T follicular helper cell (primary cell): ENCODE measurements around the gene DCHS1.

Source experiments
- DNase-seq: peaks from one replicate; pipeline ENCODE4 v3.0.0-alpha.2; 2020; ENCODE audit warnings: low read depth

The DCHS1 gene

DNA sequence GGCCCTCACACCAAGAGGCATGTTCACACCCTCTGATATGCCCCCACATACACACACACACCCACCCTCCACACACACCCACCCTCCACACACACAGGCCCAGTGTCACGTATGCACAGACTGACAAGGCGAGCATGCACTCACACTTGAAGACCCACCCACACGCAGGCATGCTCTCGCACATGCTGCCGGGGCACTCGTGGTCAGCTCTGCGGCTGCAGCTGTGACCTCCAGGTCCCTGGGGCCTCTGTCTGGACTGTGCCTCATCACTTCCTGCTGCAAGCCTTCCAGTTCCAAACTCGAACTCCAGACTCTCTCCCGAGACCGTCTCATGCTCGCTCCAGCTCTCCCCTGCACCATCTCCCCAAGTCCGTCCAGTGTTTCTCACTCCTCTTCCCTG, 9.5 kb downstream of the DCHS1 start:
- no peak for DNase-seq

DNA sequence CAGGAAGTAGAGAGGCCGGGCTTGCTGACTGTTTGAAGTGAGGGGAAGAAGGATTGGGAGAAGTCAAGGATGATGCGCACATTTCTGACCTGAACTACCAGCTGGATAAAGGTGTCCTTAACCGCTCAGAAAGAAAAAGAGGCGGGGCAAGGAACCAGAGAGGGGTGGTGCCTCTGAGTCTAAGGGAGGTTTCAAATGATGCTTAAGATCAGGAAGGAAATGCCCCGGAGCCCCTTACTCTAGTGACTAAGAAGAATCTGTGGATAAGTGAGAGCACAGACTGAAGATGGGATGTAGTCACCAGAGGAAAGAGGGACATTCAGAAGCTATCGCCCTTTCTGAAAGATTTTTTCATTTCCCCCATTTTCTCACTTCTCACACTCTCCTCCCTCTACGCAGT, 12.7 kb downstream of the DCHS1 start:
- DNase-seq, result no peak

DNA sequence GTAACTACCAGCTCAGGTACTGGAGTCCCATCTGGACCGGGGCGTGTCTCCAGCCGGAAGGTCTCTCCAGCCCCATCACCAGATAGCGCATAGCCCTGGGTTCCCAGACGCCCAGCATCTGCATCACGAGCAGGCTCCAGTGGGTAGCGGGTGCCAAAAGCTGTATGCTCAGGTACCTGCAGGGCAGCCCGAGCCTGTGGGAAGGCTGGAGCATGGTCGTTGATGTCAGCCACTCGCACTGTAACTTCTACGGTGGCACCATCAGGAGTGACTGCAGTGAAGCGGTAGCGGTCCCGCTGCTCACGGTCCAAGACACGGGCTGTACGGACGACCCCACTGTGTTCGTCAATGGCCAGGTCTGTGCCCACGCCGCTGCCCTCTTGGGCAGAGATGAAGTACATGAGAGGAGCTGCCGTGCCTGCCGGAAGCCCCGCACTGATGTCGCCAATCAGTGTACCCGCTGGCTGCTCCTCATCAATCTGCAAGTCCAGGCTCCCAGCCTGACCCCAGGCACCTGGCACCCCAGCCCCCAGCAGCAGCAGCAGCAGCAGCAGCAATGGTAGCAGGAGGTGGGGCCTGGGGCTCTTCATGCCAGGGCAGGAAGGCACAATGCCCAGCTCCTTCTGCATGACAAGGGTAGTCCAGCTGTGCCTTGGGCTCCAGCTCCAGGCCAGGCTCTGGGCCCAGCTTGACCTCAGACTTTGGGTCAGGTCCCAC, 14.5 kb downstream of the DCHS1 start:
- no peak for DNase-seq

DNA sequence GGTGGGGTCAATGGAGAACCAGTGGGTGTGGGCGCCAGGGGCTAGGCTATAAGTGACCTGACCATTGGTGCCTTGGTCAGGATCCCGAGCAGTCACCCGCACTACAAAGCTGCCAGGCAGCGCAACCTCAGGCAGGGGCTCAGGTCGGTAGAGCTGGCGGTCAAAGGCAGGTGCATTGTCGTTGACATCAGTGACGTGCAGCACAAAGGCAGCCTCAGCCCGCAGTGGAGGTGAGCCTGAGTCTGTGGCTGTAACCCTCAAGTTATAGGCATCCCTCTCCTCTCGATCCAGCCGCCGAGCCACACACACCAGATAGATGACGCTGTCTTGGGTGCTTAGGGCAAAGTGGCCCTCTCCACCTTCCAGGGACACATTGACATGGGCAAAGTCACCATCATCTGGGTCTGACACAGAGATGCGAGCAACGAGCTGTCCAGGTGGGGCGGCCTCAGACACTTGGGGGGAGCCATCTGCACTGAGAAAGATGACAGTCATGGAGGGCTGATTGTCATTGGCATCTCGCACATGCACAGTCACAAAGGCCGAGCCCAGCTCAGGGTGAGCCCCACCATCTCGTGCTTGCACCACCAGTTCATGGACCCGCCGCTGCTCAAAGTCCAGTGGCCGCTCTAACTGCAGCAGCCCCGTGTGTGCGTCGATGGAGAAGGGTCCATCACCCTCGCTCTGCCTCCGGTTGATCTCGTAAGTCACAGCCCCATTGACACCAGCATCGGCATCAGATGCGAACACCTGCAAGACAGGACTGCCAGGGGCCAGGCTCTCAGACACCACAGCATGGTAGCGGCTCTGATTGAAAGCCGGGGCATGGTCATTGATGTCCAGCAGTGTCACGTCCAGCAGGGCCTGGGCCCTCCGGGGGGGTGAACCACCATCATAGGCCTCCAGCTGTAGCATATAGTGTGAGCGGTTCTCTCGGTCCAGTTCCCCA, 15.3 kb downstream of the DCHS1 start:
- DNase-seq, result no peak

DNA sequence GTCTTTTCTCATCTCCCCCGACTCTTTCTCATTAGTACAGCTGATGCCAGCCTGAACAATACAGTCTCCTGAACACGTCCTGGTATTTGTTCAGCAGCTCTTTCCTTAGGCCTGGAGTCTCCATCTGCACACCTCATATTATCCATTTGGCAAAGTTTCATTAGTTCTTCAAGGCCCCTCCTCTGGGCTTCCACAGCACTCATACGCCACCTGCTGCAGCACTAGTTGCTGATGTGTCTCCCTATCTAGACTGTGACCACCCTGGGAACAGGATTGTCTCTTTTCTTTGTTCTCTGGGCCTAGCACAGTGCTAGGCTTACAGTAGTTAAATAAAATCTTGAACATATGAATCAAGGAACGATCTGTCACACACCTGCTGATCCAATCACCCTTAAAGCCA, 17.2 kb downstream of the DCHS1 start:
- DNase-seq, result no peak

DNA sequence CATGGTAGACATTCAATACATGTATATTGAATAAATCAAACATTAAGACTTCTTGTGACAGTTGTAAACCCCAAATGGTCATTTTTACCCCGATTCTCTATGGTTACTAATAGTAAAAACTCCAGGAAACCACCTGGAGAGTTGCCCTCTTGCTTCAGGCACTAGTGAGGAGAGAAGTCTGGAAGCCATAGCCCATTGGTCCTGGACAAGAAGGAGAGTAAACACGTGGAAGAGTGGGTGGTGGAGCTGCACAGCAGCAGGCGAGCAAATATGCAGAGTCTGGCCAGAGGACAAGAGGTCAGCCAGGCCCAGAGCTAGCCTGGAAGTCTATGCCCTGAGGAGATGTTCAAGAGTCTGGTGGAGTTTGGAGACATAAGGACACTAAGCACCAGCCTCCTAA, 17.7 kb downstream of the DCHS1 start:
- no peak for DNase-seq

DNA sequence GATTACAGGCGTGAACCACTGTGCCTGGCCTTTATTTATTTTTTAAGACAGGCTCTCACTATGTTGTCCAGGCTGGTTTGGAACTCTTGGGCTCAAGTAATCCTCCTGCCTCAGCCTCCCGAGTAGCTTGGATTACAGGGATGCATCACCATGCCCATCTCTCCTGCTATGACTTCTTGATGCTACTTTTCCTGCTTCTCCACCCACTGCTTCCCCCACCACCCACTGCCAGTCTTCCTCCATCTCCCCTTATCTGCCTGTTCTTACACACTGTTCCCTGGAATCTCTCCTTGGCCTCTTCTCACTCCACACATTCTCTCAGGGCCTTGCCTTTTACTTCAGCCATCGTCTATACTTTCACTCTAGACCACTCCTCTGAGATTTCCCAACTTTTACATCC, 19.1 kb downstream of the DCHS1 start:
- no peak for DNase-seq

DNA sequence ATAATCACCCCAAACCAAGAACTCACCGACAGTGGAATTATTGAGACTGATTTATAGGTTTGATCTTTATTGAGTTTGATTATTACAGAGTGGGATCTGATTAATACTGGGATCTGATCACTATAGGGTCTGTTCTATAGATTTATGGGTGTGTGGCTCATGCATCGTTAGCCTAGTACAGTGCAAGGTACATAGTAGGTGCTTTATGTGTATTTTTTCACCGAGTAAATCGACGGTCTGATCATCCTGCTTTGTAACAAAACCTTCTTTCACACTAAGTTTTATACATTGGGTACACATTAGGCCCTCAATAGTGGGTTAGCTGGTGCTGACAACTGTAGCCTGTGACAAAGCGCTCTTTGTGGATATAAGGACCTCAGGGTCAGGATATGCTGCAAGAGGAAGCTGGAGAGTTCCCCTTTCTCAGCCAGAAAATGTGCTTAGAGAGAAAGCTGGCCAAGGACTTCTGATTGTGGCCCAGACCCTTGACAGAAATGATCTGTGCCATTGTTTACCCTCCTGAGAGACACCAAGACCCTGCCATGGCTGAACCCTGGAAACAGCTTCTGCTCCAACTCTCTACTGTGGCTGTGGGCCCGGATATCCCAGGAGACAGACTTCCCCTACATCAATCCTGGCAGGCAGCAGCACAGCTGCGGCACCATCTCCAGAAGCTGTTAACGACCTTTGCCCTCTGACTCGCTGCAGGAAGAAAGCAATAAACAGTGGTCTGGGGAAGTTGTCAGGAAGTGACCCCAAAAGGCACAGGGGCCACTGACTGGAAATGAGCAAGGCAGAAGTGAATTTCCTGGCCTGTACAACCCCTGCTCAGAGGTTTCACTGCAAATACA, 20.3 kb downstream of the DCHS1 start:
- no peak for DNase-seq

DNA sequence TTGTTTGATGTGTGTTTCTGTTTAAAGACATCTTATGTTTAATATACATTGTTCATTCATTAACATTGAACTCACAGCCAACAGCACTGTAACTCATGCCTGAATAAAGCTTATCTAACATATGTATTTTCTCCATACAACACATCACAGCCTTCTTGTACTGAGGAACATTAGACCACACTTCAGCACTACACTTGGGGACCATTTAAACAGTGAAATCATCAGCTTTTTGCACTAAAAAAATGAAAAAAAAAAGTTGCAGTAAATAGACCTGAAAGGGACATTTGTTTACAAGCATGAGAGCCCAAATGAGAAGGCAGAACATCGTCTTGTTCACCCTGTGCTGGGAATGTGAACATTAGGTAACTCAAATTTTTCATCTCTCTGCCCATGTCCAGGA, 21.1 kb downstream of the DCHS1 start:
- DNase-seq, result no peak

DNA sequence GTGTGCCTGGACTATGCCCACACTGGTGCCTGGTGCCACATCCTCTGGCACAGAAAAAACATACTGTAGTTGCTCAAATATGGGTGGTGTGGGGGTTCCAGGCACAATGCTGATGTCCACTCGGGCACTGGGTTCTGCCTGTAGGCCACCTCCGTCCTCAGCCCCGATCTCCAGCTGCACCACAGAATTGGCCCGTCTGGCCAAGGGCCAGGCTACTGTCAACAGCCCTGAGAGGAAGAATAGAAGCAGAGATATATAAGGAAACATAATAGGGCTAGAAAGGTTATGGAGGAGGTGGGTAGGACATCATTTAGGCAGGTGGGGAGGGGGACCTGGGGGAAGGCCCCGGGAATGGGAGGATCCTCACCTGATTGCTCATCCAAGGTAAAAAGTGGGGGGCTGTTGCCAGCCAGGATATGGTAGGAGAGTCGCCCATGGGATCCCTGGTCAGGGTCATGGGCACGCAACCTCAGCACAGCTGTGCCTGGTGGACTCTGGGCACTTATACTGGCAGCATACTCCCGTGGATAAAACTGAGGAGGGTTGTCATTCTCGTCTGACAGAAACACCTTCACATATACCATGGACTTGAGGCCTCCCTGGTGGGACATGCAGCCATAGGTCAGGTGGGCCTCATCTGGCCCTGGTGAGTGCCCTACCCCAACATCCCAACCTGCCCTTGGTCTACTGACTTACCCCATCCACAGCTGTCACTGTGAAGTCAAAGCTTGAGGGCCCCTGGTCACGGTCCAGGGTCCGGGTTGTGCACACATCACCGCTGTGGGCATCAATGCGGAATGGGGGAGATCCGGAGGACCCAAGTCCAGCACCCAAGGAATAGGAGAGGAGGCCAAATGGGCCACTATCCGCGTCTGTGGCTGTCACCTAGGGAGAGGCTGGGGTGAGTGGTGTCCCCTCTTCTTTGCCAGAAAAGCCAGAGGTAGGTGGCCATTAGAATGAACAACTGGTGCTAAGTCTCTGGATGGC, 21.9 kb downstream of the DCHS1 start:
- no peak for DNase-seq

DNA sequence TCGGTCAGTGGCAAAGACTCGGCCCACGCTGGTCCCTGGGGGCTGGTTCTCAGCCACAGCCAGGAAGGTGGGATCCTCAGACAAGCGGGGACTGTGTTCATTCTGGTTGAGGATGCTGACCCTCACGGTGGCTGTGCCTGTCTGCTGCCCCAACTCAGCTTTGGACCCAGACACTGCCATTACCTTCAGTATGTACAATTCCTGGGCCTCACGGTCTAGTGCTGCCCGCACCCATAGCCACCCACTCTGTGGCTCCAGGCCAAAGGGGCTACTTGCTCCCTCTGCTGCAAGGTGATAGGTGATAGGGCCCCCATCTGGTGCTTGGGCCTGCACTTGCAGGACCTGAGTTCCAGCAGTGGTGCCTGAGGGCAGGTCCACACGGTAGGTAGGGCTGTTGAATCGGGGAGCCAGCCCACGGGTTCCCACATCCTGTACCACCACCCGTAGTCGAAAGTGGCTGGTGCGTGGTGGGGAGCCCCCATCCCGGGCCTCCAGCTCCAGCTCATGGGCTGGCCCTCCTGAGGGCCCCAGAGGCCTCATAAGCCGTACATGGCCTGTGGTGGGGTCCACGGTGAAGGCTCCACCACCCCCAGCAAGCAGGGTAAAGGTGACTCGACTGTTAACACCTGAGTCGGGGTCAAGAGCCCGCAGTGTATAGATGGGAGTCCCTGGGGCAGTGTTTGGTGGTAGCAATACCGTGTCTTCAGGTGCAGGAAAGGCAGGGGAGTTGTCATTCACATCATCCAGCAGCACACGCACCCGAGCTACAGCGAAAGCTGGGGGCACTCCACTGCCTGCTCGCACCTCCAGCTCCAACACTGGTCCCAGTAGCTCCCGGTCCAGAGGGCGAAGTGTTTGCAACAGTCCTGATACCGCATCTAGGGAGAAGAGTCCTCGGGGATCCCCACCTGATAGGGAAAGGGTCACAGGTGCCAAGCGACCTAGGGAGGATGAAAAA, 23.2 kb downstream of the DCHS1 start:
- no peak for DNase-seq

DNA sequence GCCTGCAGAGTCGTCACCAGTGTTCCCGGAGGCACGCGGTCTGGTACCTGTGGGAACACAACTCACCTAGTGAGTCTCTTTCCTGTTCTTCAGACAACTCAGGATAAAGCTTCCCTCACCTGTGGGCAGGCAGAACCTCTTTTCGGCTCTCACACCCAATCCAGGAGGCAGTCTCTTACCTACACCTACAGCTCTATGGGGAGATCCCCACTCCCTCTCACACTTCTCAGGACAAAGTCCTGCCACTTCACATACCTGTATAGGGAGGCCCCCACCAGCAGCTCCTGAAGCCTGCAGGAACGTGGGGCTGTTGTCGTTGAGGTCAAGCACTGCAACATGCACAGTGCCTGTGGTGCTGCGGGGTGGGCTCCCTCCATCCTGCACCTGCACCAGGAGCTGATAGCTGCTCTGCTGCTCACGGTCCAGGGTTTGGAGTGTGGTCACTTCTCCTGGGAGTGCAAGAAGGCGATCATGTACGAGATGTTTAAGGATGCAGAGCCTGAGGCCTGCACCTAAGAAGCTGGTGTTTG, 24.2 kb downstream of the DCHS1 start:
- no peak for DNase-seq

DNA sequence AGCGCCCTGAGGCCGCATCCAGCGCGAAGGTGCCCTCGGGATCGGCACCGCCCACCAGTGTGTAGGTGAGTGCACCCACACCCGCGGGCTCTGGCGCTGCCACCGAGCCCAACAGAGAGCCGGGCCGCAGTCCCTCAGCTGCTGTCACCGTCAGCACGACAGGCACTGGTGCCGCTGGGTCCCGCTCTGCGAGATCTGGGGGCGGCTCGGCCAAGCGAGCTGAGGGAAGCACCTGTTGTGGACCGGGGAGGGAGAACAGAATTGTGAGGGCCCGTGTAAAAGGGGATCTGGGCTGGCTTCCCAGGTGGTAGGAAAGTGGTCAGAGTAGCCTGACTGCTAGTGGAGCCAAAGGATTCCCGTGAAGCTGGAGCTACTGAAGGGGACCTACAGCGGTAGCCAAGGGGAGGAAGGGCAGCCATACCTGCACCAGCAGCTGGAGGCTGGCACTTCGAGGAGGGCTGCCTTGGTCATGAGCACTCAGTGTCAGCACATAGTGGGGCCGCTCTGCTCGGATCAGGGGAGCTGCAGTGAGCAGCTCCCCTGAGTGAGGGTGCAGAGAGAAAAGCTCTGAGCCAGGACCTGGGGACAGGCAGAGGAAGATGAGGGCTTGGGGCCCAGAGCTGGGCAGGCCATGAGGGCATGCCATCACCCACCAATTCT, 24.8 kb downstream of the DCHS1 start:
- DNase-seq, result no peak

DNA sequence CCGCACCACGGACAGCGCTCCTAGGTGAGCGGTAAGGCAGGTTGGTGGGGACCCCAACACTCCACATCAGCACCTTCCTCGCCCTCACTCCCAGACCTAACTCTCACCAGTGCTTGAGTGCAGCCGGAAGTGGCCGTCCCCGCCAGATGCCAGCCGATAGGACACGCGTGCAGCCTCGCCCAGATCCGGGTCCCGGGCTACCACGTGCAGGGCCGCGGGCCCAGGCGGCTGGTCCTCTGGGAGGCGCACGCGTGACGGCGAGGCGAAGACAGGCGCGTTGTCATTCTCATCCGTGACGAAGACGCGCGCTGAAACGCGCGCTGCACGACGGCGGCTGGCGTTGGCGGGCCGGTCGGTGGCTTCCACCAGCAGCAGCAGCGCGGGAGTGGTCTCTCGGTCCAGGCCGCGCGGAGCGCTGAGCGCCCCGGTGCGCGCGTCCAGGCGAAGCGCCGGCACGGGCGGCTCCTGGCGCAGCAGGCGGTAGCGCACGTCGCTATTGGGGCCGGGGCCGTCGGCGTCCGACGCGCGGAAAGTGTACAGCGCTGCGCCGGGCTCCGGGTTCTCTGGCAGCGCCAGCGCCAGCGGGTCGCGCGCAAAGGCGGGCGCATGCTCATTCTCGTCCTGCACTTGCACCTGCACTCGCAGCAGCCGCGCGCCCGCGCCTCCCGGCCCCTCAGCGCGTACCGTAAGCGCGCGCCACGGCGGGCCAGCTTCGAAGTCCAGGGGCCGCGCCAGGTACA, 25.5 kb downstream of the DCHS1 start:
- no peak for DNase-seq

DNA sequence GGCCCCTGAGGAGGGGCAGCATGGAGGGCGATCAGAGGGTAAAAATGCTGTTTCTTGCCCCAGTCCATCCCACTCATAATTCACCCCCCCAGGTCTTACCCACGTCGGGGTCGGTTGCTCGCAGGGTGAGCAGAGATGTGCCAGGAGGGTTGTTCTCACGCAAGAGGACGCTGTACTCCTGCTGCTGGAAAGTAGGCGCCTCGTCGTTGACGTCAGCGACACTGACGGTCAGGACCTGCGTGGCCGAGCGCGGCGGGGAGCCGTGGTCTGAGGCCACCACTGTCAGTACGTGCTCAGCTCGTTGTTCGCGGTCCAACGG, 26.1 kb downstream of the DCHS1 start:
- no peak for DNase-seq

DNA sequence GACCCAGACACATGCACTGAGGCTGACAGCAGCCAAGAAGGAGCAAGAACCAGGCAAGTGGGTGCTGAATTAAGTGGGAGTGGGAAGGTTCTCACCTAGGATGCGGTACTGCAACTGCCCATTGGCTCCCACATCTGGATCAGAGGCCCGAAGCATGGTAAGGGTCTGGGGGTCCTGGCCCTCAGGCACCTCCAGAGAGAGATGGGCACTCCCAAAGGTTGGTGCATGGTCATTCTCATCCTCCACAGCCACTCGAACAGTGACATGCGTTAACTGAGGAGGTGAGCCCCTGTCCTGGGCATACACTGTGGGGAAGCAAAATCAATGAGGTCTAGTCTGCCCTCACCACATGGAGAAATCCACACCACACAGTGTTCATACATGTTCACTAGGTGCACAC, 27.1 kb downstream of the DCHS1 start:
- no peak for DNase-seq

DNA sequence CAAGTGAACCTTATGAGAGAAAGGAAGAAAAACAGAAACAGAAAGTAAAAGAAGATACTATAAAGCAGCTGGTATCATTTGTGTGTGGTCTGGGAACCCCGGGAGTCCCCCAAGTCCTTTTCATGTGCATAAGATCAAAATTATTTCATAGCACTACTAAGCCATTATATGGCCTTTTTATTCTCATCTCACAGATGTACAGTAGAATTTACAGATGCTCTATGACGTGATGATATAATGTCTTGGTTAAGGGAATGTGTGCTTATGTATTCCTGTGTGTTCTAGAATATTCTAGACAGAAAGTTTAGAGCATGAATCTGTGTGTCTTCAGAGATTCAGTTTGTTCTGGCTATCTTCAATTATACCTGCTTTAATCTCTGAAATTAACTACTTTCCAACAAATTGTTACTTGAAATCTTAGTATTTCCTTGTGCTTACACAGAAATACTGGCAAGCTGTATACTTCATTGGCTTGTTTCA, 27.8 kb downstream of the DCHS1 start:
- no peak for DNase-seq

DNA sequence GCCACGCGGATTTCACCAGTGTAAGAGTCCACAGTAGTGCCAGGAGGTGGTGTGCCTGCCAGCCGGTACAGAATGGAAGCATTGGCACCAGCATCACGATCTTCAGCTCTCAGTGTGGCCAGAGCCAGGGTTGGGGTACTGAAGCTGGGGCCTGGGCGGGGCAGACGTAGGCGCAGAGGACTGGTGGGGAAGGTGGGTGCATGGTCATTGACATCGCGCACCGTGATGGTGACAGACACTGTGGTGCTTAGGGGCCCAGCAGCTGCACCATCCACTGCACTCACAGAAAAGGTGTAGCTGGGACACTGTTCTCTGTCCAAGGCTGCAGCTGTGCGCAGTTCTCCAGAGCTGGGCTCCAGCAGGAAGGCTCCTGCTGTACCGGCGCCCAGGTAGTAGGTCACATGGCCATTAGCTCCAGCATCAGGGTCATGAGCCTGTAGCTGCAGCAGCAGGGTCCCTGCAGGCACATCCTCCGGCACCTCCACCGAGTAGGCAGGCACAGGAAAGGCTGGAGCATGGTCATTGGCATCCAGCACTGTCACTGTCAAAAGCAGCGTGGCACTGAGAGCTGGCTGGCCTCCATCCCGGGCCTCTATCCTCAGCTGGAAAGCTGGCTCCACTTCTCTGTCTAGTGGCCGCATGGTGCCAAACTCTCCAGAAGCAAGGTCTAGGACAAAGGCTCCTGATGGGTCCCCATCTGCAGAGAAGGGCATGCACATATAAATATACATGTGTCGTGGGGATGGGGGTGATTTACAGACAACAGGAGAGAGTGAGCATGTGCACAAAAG, 28.4 kb downstream of the DCHS1 start:
- DNase-seq, result no peak
